Measurements from ENCODE around the gene TERT. TPM values are rescaled to one million over a fixed set of nuclear protein-coding genes. Genes with fewer than 3 reads are reported as not detected.
"Not testable (repeated sequence)": the region's sequence is repeated elsewhere in the genome, so short reads cannot be mapped to it uniquely, and the experiment has no call there.

TERT gene
- total RNA-seq, 1 donor from 2014 or later = 0.20 TPM

- H3K9me3 Mint-ChIP-seq = no peaks in the 10 kb centered on the region
- no peaks in the 10 kb centered on the region for H3K36me3 Mint-ChIP-seq
- peak in 1 of 2 experiments; percentile 36 for DNase-seq (ENCODE audit: low spot score in 2 of 2, unreplicated experiment in 2 of 2)
- TF ChIP-seq CTCF (IDR thresholded peaks at IDR 0.05; ENCODE audit: unreplicated experiment) = no peak
- H3K27me3 Mint-ChIP-seq (ENCODE audit: low read depth) = peaks cover 61% of the 10 kb centered on the region
- H3K27ac Mint-ChIP-seq = no peak overlapping the region
- peak overlapping the region; percentile 20 for H3K4me3 Mint-ChIP-seq
- peaks cover 2% of the 10 kb centered on the region for H3K4me1 Mint-ChIP-seq
Measured at GRCh38 chr5:1293416-1294205, 1.3 kb downstream of the TERT start.

GRCh38 chr5:1292846-1293415, 1.9 kb downstream of the TERT start:
- TF ChIP-seq CTCF (IDR thresholded peaks at IDR 0.05; ENCODE audit: unreplicated experiment) = no peak
- H3K4me1 Mint-ChIP-seq = peaks cover 2% of the 10 kb centered on the region
- H3K36me3 Mint-ChIP-seq = no peaks in the 10 kb centered on the region
- H3K27ac Mint-ChIP-seq = no peak overlapping the region
- peaks cover 63% of the 10 kb centered on the region for H3K27me3 Mint-ChIP-seq (ENCODE audit: low read depth)
- DNase-seq (ENCODE audit: low spot score in 2 of 2, unreplicated experiment in 2 of 2) = peak in 1 of 2 experiments; percentile 29
- no peak overlapping the region for H3K4me3 Mint-ChIP-seq
- peaks cover 5% of the 10 kb centered on the region for H3K9me3 Mint-ChIP-seq

GRCh38 chr5:1292139-1292538, 2.7 kb downstream of the TERT start:
- no peak overlapping the region for H3K4me3 Mint-ChIP-seq
- no peak for TF ChIP-seq CTCF (IDR thresholded peaks at IDR 0.05; ENCODE audit: unreplicated experiment)
- H3K9me3 Mint-ChIP-seq = peaks cover 5% of the 10 kb centered on the region
- peaks cover 2% of the 10 kb centered on the region for H3K4me1 Mint-ChIP-seq
- DNase-seq (ENCODE audit: low spot score in 2 of 2, unreplicated experiment in 2 of 2) = peak in 1 of 2 experiments; percentile 22
- no peak overlapping the region for H3K27ac Mint-ChIP-seq
- H3K27me3 Mint-ChIP-seq (ENCODE audit: low read depth) = peaks cover 55% of the 10 kb centered on the region
- H3K36me3 Mint-ChIP-seq = no peaks in the 10 kb centered on the region

GRCh38 chr5:1291611-1292080, 3.2 kb downstream of the TERT start:
- peak in 1 of 2 experiments; percentile 31 for DNase-seq (ENCODE audit: low spot score in 2 of 2, unreplicated experiment in 2 of 2)
- Mint-ChIP-seq H3K9me3 (peaks cover 5% of the 10 kb centered on the region), H3K27ac (no peak overlapping the region), H3K4me1 (peaks cover 2% of the 10 kb centered on the region), H3K4me3 (no peak overlapping the region), H3K36me3 (no peaks in the 10 kb centered on the region), H3K27me3 (ENCODE audit: low read depth) (peaks cover 50% of the 10 kb centered on the region)
- no peak for TF ChIP-seq CTCF (IDR thresholded peaks at IDR 0.05; ENCODE audit: unreplicated experiment)

- H3K27me3 Mint-ChIP-seq (ENCODE audit: low read depth) = peaks cover 43% of the 10 kb centered on the region
- H3K36me3 Mint-ChIP-seq; H3K4me1 Mint-ChIP-seq; H3K9me3 Mint-ChIP-seq; DNase-seq (ENCODE audit: low spot score in 2 of 2, unreplicated experiment in 2 of 2); H3K27ac Mint-ChIP-seq; H3K4me3 Mint-ChIP-seq: not testable (repeated sequence)
Measured at GRCh38 chr5:1290956-1291355, 3.9 kb downstream of the TERT start.

- not testable (repeated sequence) for H3K36me3 Mint-ChIP-seq; H3K4me1 Mint-ChIP-seq; H3K9me3 Mint-ChIP-seq; H3K4me3 Mint-ChIP-seq; H3K27ac Mint-ChIP-seq; DNase-seq (ENCODE audit: low spot score in 2 of 2, unreplicated experiment in 2 of 2)
- H3K27me3 Mint-ChIP-seq (ENCODE audit: low read depth) = peaks cover 36% of the 10 kb centered on the region
Measured at GRCh38 chr5:1289559-1289958, 5.3 kb downstream of the TERT start.

Data from mesothelial cell of epicardium (in vitro differentiated cells).